ENCODE results near the gene XPO5.
A peak's percentile ranks its signal among the peaks of the same experiment; 100 is the strongest.

XPO5 gene

GRCh38 chr6:43497689-43498088 is 78.1 kb downstream of the XPO5 start:
- no peak for DNase-seq (ENCODE audit: low spot score)

- DNase-seq (ENCODE audit: low spot score): no peak
Observed at GRCh38 chr6:43497129-43497396, 78.8 kb downstream of the XPO5 start.

GRCh38 chr6:43496370-43497128 is 79.3 kb downstream of the XPO5 start:
- DNase-seq (ENCODE audit: low spot score): no peak

- DNase-seq (ENCODE audit: low spot score): no peak
Observed at GRCh38 chr6:43495409-43495941, 80.4 kb downstream of the XPO5 start.

- no peak for DNase-seq (ENCODE audit: low spot score)
Observed at GRCh38 chr6:43494766-43495165, 81.1 kb downstream of the XPO5 start.

GRCh38 chr6:43494321-43494720 is 81.5 kb downstream of the XPO5 start:
- no peak for DNase-seq (ENCODE audit: low spot score)

GRCh38 chr6:43493833-43494232 is 82.0 kb downstream of the XPO5 start:
- no peak for DNase-seq (ENCODE audit: low spot score)

- no peak for DNase-seq (ENCODE audit: low spot score)
Observed at GRCh38 chr6:43493230-43493629, 82.6 kb downstream of the XPO5 start.

GRCh38 chr6:43492673-43493072 is 83.2 kb downstream of the XPO5 start:
- no peak for DNase-seq (ENCODE audit: low spot score)

- DNase-seq (ENCODE audit: low spot score): no peak
Observed at GRCh38 chr6:43491750-43492661, 83.8 kb downstream of the XPO5 start.

GRCh38 chr6:43490523-43490939 is 85.3 kb downstream of the XPO5 start:
- DNase-seq (ENCODE audit: low spot score): no peak

GRCh38 chr6:43489277-43490072 is 86.4 kb downstream of the XPO5 start:
- DNase-seq (ENCODE audit: low spot score): no peak

GRCh38 chr6:43488667-43489276 is 87.1 kb downstream of the XPO5 start:
- DNase-seq (ENCODE audit: low spot score): no peak

- DNase-seq (ENCODE audit: low spot score): no peak
Observed at GRCh38 chr6:43481591-43482236, 94.1 kb downstream of the XPO5 start.

GRCh38 chr6:43481075-43481474 is 94.8 kb downstream of the XPO5 start:
- no peak for DNase-seq (ENCODE audit: low spot score)

- DNase-seq (ENCODE audit: low spot score): peak; percentile 17
Observed at GRCh38 chr6:43478008-43478372, 97.8 kb downstream of the XPO5 start.

- DNase-seq (ENCODE audit: low spot score): peak; percentile 88
Observed at GRCh38 chr6:43477235-43478007, 98.4 kb downstream of the XPO5 start, which contains the start of gene TJAP1. TJAP1 (plus strand) TSS chr6:43477570; CDS start chr6:43499002, 21,432 bp downstream.

- no peak for DNase-seq (ENCODE audit: low spot score)
Observed at GRCh38 chr6:43476746-43477145, 99.1 kb downstream of the XPO5 start.

- no peak for DNase-seq (ENCODE audit: low spot score)
Observed at GRCh38 chr6:43475516-43475915, 100.3 kb downstream of the XPO5 start.

GRCh38 chr6:43472515-43472914 is 103.3 kb downstream of the XPO5 start:
- no peak for DNase-seq (ENCODE audit: low spot score)

All from hematopoietic multipotent progenitor cell treated with erythropoietin and hydrocortisone succinate and interleukin-3 and kit ligand, for 15 days (in vitro differentiated cells).